HEK293 (cell line): ENCODE data around the gene ATP11C.
A peak's percentile ranks its signal among the peaks of the same experiment; 100 is the strongest.

Experiments
- CTCF ChIA-PET: fragments of 350-600 bp; formaldehyde crosslinking; extraction: SDS; loops from one replicate; lab custom pipeline; 2021; ENCODE audit warnings: antibody characterized with exemption; lab: Yijun Ruan, JAX
- POLR2A ChIA-PET: fragments of 300-600 bp; formaldehyde crosslinking; extraction: SDS; loops from one replicate; lab custom pipeline; 2020; ENCODE audit warnings: antibody characterized with exemption, inconsistent platforms; lab: Yijun Ruan, JAX
- H3K27ac ChIP-seq: fragments of 200-500 bp; sonication (Bioruptor generic); 2 replicates; pipeline ENCODE4 v1.5.1; 2014; ENCODE audit warnings: low read depth, low read length, control low read depth, inconsistent platforms; ENCODE audit errors: extremely low read depth
- H3K36me3 ChIP-seq, 2 experiments: fragments of 200-500 bp in 1 of 2; sonication (Bioruptor generic) in 1 of 2; 1 replicate in 1 of 2; 2 replicates in 1 of 2; pipeline ENCODE4 v1.5.1; 2014 to 2017; ENCODE audit warnings: inconsistent platforms in 2 of 2, low read length in 2 of 2; ENCODE audit not compliant: control insufficient read depth in 2 of 2, insufficient read depth in 1 of 2
- H3K4me1 ChIP-seq: fragments of 200-500 bp; sonication (Bioruptor generic); 2 replicates; pipeline ENCODE4 v1.5.1; 2014; ENCODE audit warnings: mild to moderate bottlenecking, low read length, inconsistent platforms; ENCODE audit not compliant: control insufficient read depth, insufficient read depth
- H3K4me3 ChIP-seq: 2 replicates; pipeline ENCODE4 v1.5.1; 2011; ENCODE audit warnings: low read depth, mild to moderate bottlenecking, control low read depth, low read length, moderate library complexity
- H3K9me3 ChIP-seq: fragments of 200-500 bp; sonication (Bioruptor generic); 2 replicates; pipeline ENCODE4 v1.5.1; 2014; ENCODE audit warnings: low read depth, low read length, inconsistent platforms; ENCODE audit not compliant: control insufficient read depth, insufficient read depth
- BCL6B ChIP-seq: fragments of 450-650 bp; formaldehyde crosslinking; IDR thresholded peaks from 2 replicates; pipeline ENCODE4 v1.5.1; 2017; ENCODE audit warnings: missing biosample characterization, missing genetic modification characterization
- GFI1B ChIP-seq: fragments of 450-650 bp; formaldehyde crosslinking; IDR thresholded peaks from 2 replicates; pipeline ENCODE4 v1.5.1; 2016; ENCODE audit warnings: missing biosample characterization, missing genetic modification characterization
- MZF1 ChIP-seq: fragments of 450-650 bp; formaldehyde crosslinking; IDR thresholded peaks from 2 replicates; pipeline ENCODE4 v1.5.1; 2017; ENCODE audit warnings: missing biosample characterization, missing genetic modification characterization, borderline replicate concordance
- RBAK ChIP-seq: fragments of 450-650 bp; formaldehyde crosslinking; IDR thresholded peaks from 2 replicates; pipeline ENCODE4 v1.5.1; 2016; ENCODE audit warnings: missing biosample characterization, missing genetic modification characterization
- SCRT2 ChIP-seq: fragments of 450-650 bp; formaldehyde crosslinking; IDR thresholded peaks from 2 replicates; pipeline ENCODE4 v1.5.1; 2016; ENCODE audit warnings: missing biosample characterization, missing genetic modification characterization
- TRIM28 ChIP-seq: IDR thresholded peaks from 2 replicates; pipeline ENCODE4 v1.6.1; 2011; ENCODE audit warnings: low read length, control low read depth, borderline replicate concordance
- WT1 ChIP-seq: fragments of 450-650 bp; formaldehyde crosslinking; IDR thresholded peaks from 2 replicates; pipeline ENCODE4 v1.5.1; 2016; ENCODE audit warnings: missing biosample characterization, missing genetic modification characterization
- ZBTB1 ChIP-seq: fragments of 450-650 bp; formaldehyde crosslinking; IDR thresholded peaks from 2 replicates; pipeline ENCODE4 v1.5.1; 2016; ENCODE audit warnings: missing biosample characterization, missing genetic modification characterization
- ZBTB20 ChIP-seq: fragments of 450-650 bp; formaldehyde crosslinking; IDR thresholded peaks from 2 replicates; pipeline ENCODE4 v1.5.1; 2016; ENCODE audit warnings: missing biosample characterization, missing genetic modification characterization
- ZBTB7A ChIP-seq: fragments of 450-650 bp; formaldehyde crosslinking; IDR thresholded peaks from 2 replicates; pipeline ENCODE4 v1.5.1; 2016; ENCODE audit warnings: low read depth, missing biosample characterization, missing genetic modification characterization
- ZFP3 ChIP-seq: fragments of 450-650 bp; formaldehyde crosslinking; IDR thresholded peaks from 2 replicates; pipeline ENCODE4 v1.5.1; 2016; ENCODE audit warnings: low read depth, missing biosample characterization, missing genetic modification characterization
- ZNF133 ChIP-seq: fragments of 450-650 bp; formaldehyde crosslinking; IDR thresholded peaks from 2 replicates; pipeline ENCODE4 v1.5.1; 2016; ENCODE audit warnings: missing biosample characterization, missing genetic modification characterization
- ZNF202 ChIP-seq: fragments of 450-650 bp; formaldehyde crosslinking; IDR thresholded peaks from 2 replicates; pipeline ENCODE4 v1.5.1; 2016; ENCODE audit warnings: missing biosample characterization, missing genetic modification characterization, borderline replicate concordance
- ZNF274 ChIP-seq, 2 experiments: fragments of 200-500 bp in 1 of 2; fragments of 450-650 bp in 1 of 2; sonication (Bioruptor generic) in 1 of 2; formaldehyde crosslinking in 1 of 2; IDR thresholded peaks; 2 replicates each; pipeline versions ENCODE4 v1.5.1 to v1.6.1; 2014 to 2016; ENCODE audit warnings: borderline replicate concordance in 1 of 2, inconsistent platforms in 1 of 2, low read length in 1 of 2, missing biosample characterization in 1 of 2, missing genetic modification characterization in 1 of 2
- ZNF292 ChIP-seq: fragments of 450-650 bp; formaldehyde crosslinking; IDR thresholded peaks from 2 replicates; pipeline ENCODE4 v1.5.1; 2016; ENCODE audit warnings: low read depth, missing biosample characterization, missing genetic modification characterization, borderline replicate concordance
- ZNF394 ChIP-seq: fragments of 450-650 bp; formaldehyde crosslinking; IDR thresholded peaks from 2 replicates; pipeline ENCODE4 v1.5.1; 2016; ENCODE audit warnings: missing biosample characterization, missing genetic modification characterization, mild to moderate bottlenecking, moderate library complexity, borderline replicate concordance
- ZNF433 ChIP-seq: fragments of 450-650 bp; formaldehyde crosslinking; IDR thresholded peaks from 2 replicates; pipeline ENCODE4 v1.5.1; 2016; ENCODE audit warnings: missing biosample characterization, missing genetic modification characterization, low read depth
- ZNF473 ChIP-seq: fragments of 450-650 bp; formaldehyde crosslinking; IDR thresholded peaks from 2 replicates; pipeline ENCODE4 v1.5.1; 2017; ENCODE audit warnings: missing biosample characterization, missing genetic modification characterization
- ZNF549 ChIP-seq: fragments of 450-650 bp; IDR thresholded peaks from 2 replicates; pipeline ENCODE4 v1.5.1; 2018; ENCODE audit warnings: missing biosample characterization, missing genetic modification characterization, mild to moderate bottlenecking, inconsistent platforms, moderate library complexity
- ZNF558 ChIP-seq: fragments of 450-650 bp; formaldehyde crosslinking; IDR thresholded peaks from 2 replicates; pipeline ENCODE4 v1.5.1; 2016; ENCODE audit warnings: missing biosample characterization, missing genetic modification characterization
- ZNF560 ChIP-seq: fragments of 450-650 bp; formaldehyde crosslinking; IDR thresholded peaks from 2 replicates; pipeline ENCODE4 v1.5.1; 2017; ENCODE audit warnings: missing biosample characterization, missing genetic modification characterization, borderline replicate concordance
- ZNF677 ChIP-seq: fragments of 450-650 bp; IDR thresholded peaks from 2 replicates; pipeline ENCODE4 v1.5.0; 2018; ENCODE audit warnings: missing biosample characterization, mild to moderate bottlenecking, missing genetic modification characterization, moderate library complexity
- ZNF747 ChIP-seq: fragments of 450-650 bp; formaldehyde crosslinking; IDR thresholded peaks from 2 replicates; pipeline ENCODE4 v1.5.1; 2016; ENCODE audit warnings: missing biosample characterization, missing genetic modification characterization
- ZNF76 ChIP-seq: fragments of 450-650 bp; formaldehyde crosslinking; IDR thresholded peaks from 2 replicates; pipeline ENCODE4; 2016; ENCODE audit warnings: low read depth, missing biosample characterization, missing genetic modification characterization, borderline replicate concordance
- ZNF791 ChIP-seq: fragments of 450-650 bp; formaldehyde crosslinking; IDR thresholded peaks from 2 replicates; pipeline ENCODE4 v1.5.1; 2016; ENCODE audit warnings: missing biosample characterization, missing genetic modification characterization
- ZNF843 ChIP-seq: fragments of 450-650 bp; formaldehyde crosslinking; IDR thresholded peaks from 2 replicates; pipeline ENCODE4 v1.5.1; 2016; ENCODE audit warnings: missing biosample characterization, missing genetic modification characterization
- ZSCAN4 ChIP-seq: fragments of 450-650 bp; formaldehyde crosslinking; IDR thresholded peaks from 2 replicates; pipeline ENCODE4 v1.5.1; 2017; ENCODE audit warnings: missing biosample characterization, missing genetic modification characterization
- TF ChIP-seq, protein P1 (sequence below): fragments of 450-650 bp; formaldehyde crosslinking; IDR thresholded peaks from 2 replicates; pipeline ENCODE4 v1.5.1; 2016; ENCODE audit warnings: missing biosample characterization, missing genetic modification characterization

ATP11C gene

GRCh38 chrX:139844163-139844562 is 88.7 kb downstream of the ATP11C start (continued):
- TF ChIP-seq, protein P1, sequence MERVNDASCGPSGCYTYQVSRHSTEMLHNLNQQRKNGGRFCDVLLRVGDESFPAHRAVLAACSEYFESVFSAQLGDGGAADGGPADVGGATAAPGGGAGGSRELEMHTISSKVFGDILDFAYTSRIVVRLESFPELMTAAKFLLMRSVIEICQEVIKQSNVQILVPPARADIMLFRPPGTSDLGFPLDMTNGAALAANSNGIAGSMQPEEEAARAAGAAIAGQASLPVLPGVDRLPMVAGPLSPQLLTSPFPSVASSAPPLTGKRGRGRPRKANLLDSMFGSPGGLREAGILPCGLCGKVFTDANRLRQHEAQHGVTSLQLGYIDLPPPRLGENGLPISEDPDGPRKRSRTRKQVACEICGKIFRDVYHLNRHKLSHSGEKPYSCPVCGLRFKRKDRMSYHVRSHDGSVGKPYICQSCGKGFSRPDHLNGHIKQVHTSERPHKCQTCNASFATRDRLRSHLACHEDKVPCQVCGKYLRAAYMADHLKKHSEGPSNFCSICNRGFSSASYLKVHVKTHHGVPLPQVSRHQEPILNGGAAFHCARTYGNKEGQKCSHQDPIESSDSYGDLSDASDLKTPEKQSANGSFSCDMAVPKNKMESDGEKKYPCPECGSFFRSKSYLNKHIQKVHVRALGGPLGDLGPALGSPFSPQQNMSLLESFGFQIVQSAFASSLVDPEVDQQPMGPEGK (tag by site-specific recombination), result no peak
- no peak for TF ChIP-seq ZNF549 (tag by site-specific recombination)
- TF ChIP-seq ZNF394 (tag by site-specific recombination), result peak; percentile 53; the same call in 1 of the 2 replicates
- no peak for TF ChIP-seq ZBTB20 (tag by site-specific recombination)
- TF ChIP-seq GFI1B (tag by site-specific recombination), result 0 out of 2 replicates have a peak, but pooled peaks have one; percentile 29
- TF ChIP-seq ZBTB7A (tag by site-specific recombination), result no peak
- TF ChIP-seq TRIM28, result peak; percentile 65; the same call in 1 of the 2 replicates
- no peak for TF ChIP-seq ZNF843 (tag by site-specific recombination)
- no peak for TF ChIP-seq ZNF560 (tag by site-specific recombination)
- TF ChIP-seq BCL6B (tag by site-specific recombination), result no peak

- H3K4me3 ChIP-seq, result no peak overlapping the region
- H3K9me3 ChIP-seq, result no peaks in the 10 kb centered on the region
- no peak for TF ChIP-seq WT1 (tag by site-specific recombination)
- no peak for TF ChIP-seq ZSCAN4 (tag by site-specific recombination)
- TF ChIP-seq ZNF274 (IDR thresholded peaks at IDR 0.05; ENCODE audit: low read length), result no peak
- no peak for TF ChIP-seq ZNF274 (tag by site-specific recombination; IDR thresholded peaks at IDR 0.05; ENCODE audit: borderline replicate concordance)
- TF ChIP-seq TRIM28, result no peak
- no peak for TF ChIP-seq ZNF133 (tag by site-specific recombination)
- no peak for TF ChIP-seq ZNF791 (tag by site-specific recombination)
- no peak for TF ChIP-seq ZNF747 (tag by site-specific recombination)
- no peak for TF ChIP-seq ZNF292 (tag by site-specific recombination)
- TF ChIP-seq ZFP3 (tag by site-specific recombination), result no peak
- no peak for TF ChIP-seq ZNF473 (tag by site-specific recombination)
- no peak for TF ChIP-seq ZNF558 (tag by site-specific recombination)
- no peak for TF ChIP-seq ZNF202
- no peak for TF ChIP-seq ZNF433 (tag by site-specific recombination)
- no peak for TF ChIP-seq ZNF76 (tag by site-specific recombination)
- no peak for TF ChIP-seq RBAK (tag by site-specific recombination)
- TF ChIP-seq ZNF677 (tag by site-specific recombination), result no peak
- TF ChIP-seq SCRT2 (tag by site-specific recombination), result no peak
- no peak for TF ChIP-seq ZBTB1 (tag by site-specific recombination)
- TF ChIP-seq MZF1 (tag by site-specific recombination), result no peak
- H3K4me1 ChIP-seq, result peaks cover 6% of the 10 kb centered on the region; the same call in 1 of the 2 replicates
- H3K36me3 ChIP-seq, result no peaks in the 10 kb centered on the region
- CTCF ChIA-PET, result interaction anchor here (1.3 kb wide), 1 partner anchor 10 kb away, joined by 3 read pairs; no protein-coding TSS in a partner anchor
- no peak overlapping the region for H3K27ac ChIP-seq
- POLR2A ChIA-PET, result no interaction called here
Measured at GRCh38 chrX:139842326-139843185, 90.3 kb downstream of the ATP11C start.
